ENCODE data around the gene ASB4.

- TF ChIP-seq, protein P1, sequence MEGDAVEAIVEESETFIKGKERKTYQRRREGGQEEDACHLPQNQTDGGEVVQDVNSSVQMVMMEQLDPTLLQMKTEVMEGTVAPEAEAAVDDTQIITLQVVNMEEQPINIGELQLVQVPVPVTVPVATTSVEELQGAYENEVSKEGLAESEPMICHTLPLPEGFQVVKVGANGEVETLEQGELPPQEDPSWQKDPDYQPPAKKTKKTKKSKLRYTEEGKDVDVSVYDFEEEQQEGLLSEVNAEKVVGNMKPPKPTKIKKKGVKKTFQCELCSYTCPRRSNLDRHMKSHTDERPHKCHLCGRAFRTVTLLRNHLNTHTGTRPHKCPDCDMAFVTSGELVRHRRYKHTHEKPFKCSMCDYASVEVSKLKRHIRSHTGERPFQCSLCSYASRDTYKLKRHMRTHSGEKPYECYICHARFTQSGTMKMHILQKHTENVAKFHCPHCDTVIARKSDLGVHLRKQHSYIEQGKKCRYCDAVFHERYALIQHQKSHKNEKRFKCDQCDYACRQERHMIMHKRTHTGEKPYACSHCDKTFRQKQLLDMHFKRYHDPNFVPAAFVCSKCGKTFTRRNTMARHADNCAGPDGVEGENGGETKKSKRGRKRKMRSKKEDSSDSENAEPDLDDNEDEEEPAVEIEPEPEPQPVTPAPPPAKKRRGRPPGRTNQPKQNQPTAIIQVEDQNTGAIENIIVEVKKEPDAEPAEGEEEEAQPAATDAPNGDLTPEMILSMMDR (IDR thresholded peaks at IDR 0.05; ENCODE audit: insufficient read depth, low read length, poor library complexity, severe bottlenecking), result no peak
- no peak for TF ChIP-seq EZH2phosphoT487 (conservative IDR thresholded peaks at IDR 0.05; ENCODE audit: low read length)
Observed at GRCh38 chr7:95482424-95482823, 3.3 kb upstream of the ASB4 start.
